ENCODE data around the gene MORC2. TPM values are rescaled to one million over a fixed set of nuclear protein-coding genes. Genes with fewer than 3 reads are reported as not detected.

Gene MORC2
- total and polyA plus RNA-seq, 4 donors, result 4.2 to 12.0 (median 9.8) TPM

GRCh38 chr22:30934053-30934452 lies 34.5 kb downstream of the MORC2 start:
- H3K4me3 ChIP-seq (ENCODE audit: low read depth in 1 of 3, low read length in 3 of 3), result no peak overlapping the region
- DNase-seq (ENCODE audit: low spot score), result no peak
- TF ChIP-seq RAD21 (IDR thresholded peaks at IDR 0.05), result no peak
- no peak for TF ChIP-seq ATF3 (IDR thresholded peaks at IDR 0.05)
- no peak for TF ChIP-seq HNF4A (conservative IDR thresholded peaks at IDR 0.05)
- no peak for TF ChIP-seq REST (IDR thresholded peaks at IDR 0.05)
- TF ChIP-seq MAX (IDR thresholded peaks at IDR 0.05), result no peak
- TF ChIP-seq ZBTB33 (IDR thresholded peaks at IDR 0.05), result no peak
- TF ChIP-seq TAF1 (conservative IDR thresholded peaks at IDR 0.05), result no peak
- no peak for TF ChIP-seq YY1 (IDR thresholded peaks at IDR 0.05)
- TF ChIP-seq GABPA (IDR thresholded peaks at IDR 0.05 in 1 of 2, conservative IDR thresholded peaks at IDR 0.05 in 1 of 2), result no peak
- no peak for TF ChIP-seq FOXA1 (IDR thresholded peaks at IDR 0.05)
- TF ChIP-seq CTCF (IDR thresholded peaks at IDR 0.05; ENCODE audit: low read depth, low read length, missing input control), result no peak
- no peak for TF ChIP-seq SP1 (IDR thresholded peaks at IDR 0.05)
- TF ChIP-seq HNF4G (IDR thresholded peaks at IDR 0.05), result no peak
- 97% methylated on average over 8 of the region's 8 CpGs for WGBS
- no peak overlapping the region for H3K27ac ChIP-seq (ENCODE audit: low read depth in 1 of 2, low read length in 2 of 2)
- no peaks in the 10 kb centered on the region for H3K27me3 ChIP-seq (ENCODE audit: control insufficient read depth in 4 of 4, insufficient read depth in 4 of 4, low read length in 3 of 4)
- H3K9ac ChIP-seq (ENCODE audit: low read depth in 1 of 2, low read length in 2 of 2), result no peak overlapping the region
- H3K36me3 ChIP-seq (ENCODE audit: control insufficient read depth in 4 of 4, insufficient read depth in 3 of 4, low read depth in 1 of 4, low read length in 3 of 4), result peaks cover 22 to 94% (median 68%) of the 10 kb centered on the region in 4 donors
- H3K9me3 ChIP-seq (ENCODE audit: control insufficient read depth in 4 of 4, low read length in 3 of 4), result no peaks in the 10 kb centered on the region
- no peaks in the 10 kb centered on the region for H3K4me1 ChIP-seq (ENCODE audit: control insufficient read depth in 4 of 4, insufficient read depth in 4 of 4, low read length in 3 of 4)

- WGBS, result 88% methylated on average over 7 of the region's 7 CpGs
- DNase-seq (ENCODE audit: low spot score), result no peak
- TF ChIP-seq FOXA2 (IDR thresholded peaks at IDR 0.05) (no peak), SP1 (IDR thresholded peaks at IDR 0.05) (no peak), FOXA1 (IDR thresholded peaks at IDR 0.05) (no peak), ZBTB33 (IDR thresholded peaks at IDR 0.05) (no peak), RAD21 (IDR thresholded peaks at IDR 0.05) (no peak), NR2F2 (IDR thresholded peaks at IDR 0.05) (no peak), HNF4A (conservative IDR thresholded peaks at IDR 0.05) (no peak), ATF3 (IDR thresholded peaks at IDR 0.05) (no peak), MAX (IDR thresholded peaks at IDR 0.05) (no peak), YY1 (IDR thresholded peaks at IDR 0.05) (no peak), JUND (IDR thresholded peaks at IDR 0.05) (no peak), RXRA (IDR thresholded peaks at IDR 0.05) (no peak), EGR1 (IDR thresholded peaks at IDR 0.05; ENCODE audit: low read depth in 2 of 2) (no peak), GABPA (IDR thresholded peaks at IDR 0.05 in 1 of 2, conservative IDR thresholded peaks at IDR 0.05 in 1 of 2) (no peak), TAF1 (conservative IDR thresholded peaks at IDR 0.05) (no peak), HNF4G (IDR thresholded peaks at IDR 0.05) (no peak), CTCF (IDR thresholded peaks at IDR 0.05; ENCODE audit: low read depth, low read length, missing input control) (no peak)
These were observed 35.1 kb downstream of the MORC2 start for GRCh38 chr22:30933457-30933856.

More at GRCh38 chr22:30933457-30933856, 35.1 kb downstream of the MORC2 start:
- Histone ChIP-seq H3K9ac (ENCODE audit: low read depth in 1 of 2, low read length in 2 of 2) (no peak overlapping the region), H3K27me3 (ENCODE audit: control insufficient read depth in 4 of 4, insufficient read depth in 4 of 4, low read length in 3 of 4) (no peaks in the 10 kb centered on the region), H3K36me3 (ENCODE audit: control insufficient read depth in 4 of 4, insufficient read depth in 3 of 4, low read depth in 1 of 4, low read length in 3 of 4) (peaks cover 22 to 96% (median 69%) of the 10 kb centered on the region in 4 donors), H3K4me1 (ENCODE audit: control insufficient read depth in 4 of 4, insufficient read depth in 4 of 4, low read length in 3 of 4) (no peaks in the 10 kb centered on the region), H3K27ac (ENCODE audit: low read depth in 1 of 2, low read length in 2 of 2) (no peak overlapping the region), H3K4me3 (ENCODE audit: low read depth in 1 of 3, low read length in 3 of 3) (no peak overlapping the region), H3K9me3 (ENCODE audit: control insufficient read depth in 4 of 4, low read length in 3 of 4) (no peaks in the 10 kb centered on the region)
